Mesendoderm (in vitro differentiated cells): ENCODE results near the gene RAB3C.

ENCODE experiments used
- DNase-seq: peaks from one replicate; pipeline ENCODE4 v3.0.0; 2013
- H2AK5ac ChIP-seq: 2 replicates; pipeline ENCODE4 v1.6.1; 2013; ENCODE audit warnings: low read length, inconsistent platforms
- H2BK120ac ChIP-seq: 2 replicates; pipeline ENCODE4 v1.6.1; 2013; ENCODE audit warnings: low read depth, mild to moderate bottlenecking, low read length, moderate library complexity, mixed read lengths
- H2BK15ac ChIP-seq: replicated peaks from 2 replicates; pipeline ENCODE4 v1.6.1; 2013; ENCODE audit warnings: low read depth, mild to moderate bottlenecking, moderate library complexity
- H2BK5ac ChIP-seq: 2 replicates; pipeline ENCODE4 v1.6.1; 2013; ENCODE audit warnings: low read length, inconsistent platforms
- H3K18ac ChIP-seq: 2 replicates; pipeline ENCODE4 v1.6.1; 2013; ENCODE audit warnings: mild to moderate bottlenecking, low read length, mixed read lengths
- H3K23ac ChIP-seq: one replicate; pipeline ENCODE4 v1.6.1; 2013; ENCODE audit warnings: low read length
- H3K27ac ChIP-seq: 2 replicates; pipeline ENCODE4 v1.5.1; 2013; ENCODE audit warnings: low read depth, mild to moderate bottlenecking, inconsistent platforms, low read length, moderate library complexity
- H3K27me3 ChIP-seq: 2 replicates; pipeline ENCODE4 v1.6.1; 2013; ENCODE audit warnings: low read length, control low read depth, mild to moderate bottlenecking, inconsistent platforms; ENCODE audit not compliant: insufficient read depth, poor library complexity
- H3K36me3 ChIP-seq: 2 replicates; pipeline ENCODE4 v1.6.1; 2013; ENCODE audit warnings: low read length, inconsistent platforms; ENCODE audit not compliant: control insufficient read depth, insufficient read depth
- H3K4ac ChIP-seq: one replicate; pipeline ENCODE4 v1.6.1; 2013; ENCODE audit warnings: low read depth, mild to moderate bottlenecking, low read length, moderate library complexity
- H3K4me1 ChIP-seq: 2 replicates; pipeline ENCODE4 v1.6.1; 2013; ENCODE audit warnings: low read depth, low read length, inconsistent platforms; ENCODE audit not compliant: control insufficient read depth
- H3K4me2 ChIP-seq: 2 replicates; pipeline ENCODE4 v1.6.1; 2013; ENCODE audit warnings: low read length
- H3K4me3 ChIP-seq: 2 replicates; pipeline ENCODE4 v1.5.1; 2013; ENCODE audit warnings: mild to moderate bottlenecking, low read length
- H3K56ac ChIP-seq: one replicate; pipeline ENCODE4 v1.6.1; 2013; ENCODE audit warnings: low read length
- H3K79me1 ChIP-seq: 2 replicates; pipeline ENCODE4 v1.6.1; 2013; ENCODE audit warnings: low read length, inconsistent platforms
- H3K79me2 ChIP-seq: 2 replicates; pipeline ENCODE4 v1.6.1; 2013; ENCODE audit warnings: mild to moderate bottlenecking, low read length; ENCODE audit not compliant: control insufficient read depth, insufficient read depth
- H3K9ac ChIP-seq: 2 replicates; pipeline ENCODE4 v1.6.1; 2013; ENCODE audit warnings: low read length, inconsistent platforms
- H4K5ac ChIP-seq: one replicate; pipeline ENCODE4 v1.6.1; 2013; ENCODE audit warnings: low read length
- H4K8ac ChIP-seq: one replicate; pipeline ENCODE4 v1.6.1; 2013; ENCODE audit warnings: low read depth, mild to moderate bottlenecking, control low read depth, low read length, moderate library complexity
- WGBS: extraction: QIAGEN DNeasy Blood & Tissue Kit; methylation state at CpG from one replicate; pipeline ENCODE4 v1.1.7; 2013; ENCODE audit warnings: low lambda C conversion rate, missing lambda C conversion rate; ENCODE audit not compliant: insufficient coverage; ENCODE audit errors: extremely low coverage; 5-methylcytosine and 5-hydroxymethylcytosine counted together

Gene RAB3C

DNA sequence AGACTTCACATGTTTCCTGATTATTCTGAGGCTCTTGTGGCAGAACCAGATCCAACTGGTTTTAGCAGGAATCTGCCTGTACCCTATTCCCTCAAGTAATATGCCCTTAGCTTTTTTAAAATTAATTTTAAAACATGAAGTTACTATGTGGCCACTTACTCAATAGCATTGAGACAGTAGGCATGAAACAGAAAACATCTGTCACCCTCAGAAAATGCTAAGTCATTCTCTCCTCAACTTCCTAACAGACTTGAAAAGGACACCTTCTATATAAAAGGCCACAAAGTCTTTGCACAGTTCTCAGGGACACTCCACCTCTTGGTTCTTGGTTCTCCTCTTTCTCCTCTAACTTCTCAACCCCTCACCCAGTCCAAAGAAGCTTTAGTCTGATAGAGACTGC is 277.8 kb downstream of the RAB3C start:
- Histone ChIP-seq H3K4ac (no peak overlapping the region), H3K27me3 (no peaks in the 10 kb centered on the region), H4K8ac (peak overlapping the region; percentile 28), H3K4me1 (no peaks in the 10 kb centered on the region), H2BK120ac (no peak overlapping the region), H3K79me1 (no peaks in the 10 kb centered on the region), H3K27ac (no peak overlapping the region), H3K18ac (peak overlapping the region; percentile 28), H3K79me2 (no peaks in the 10 kb centered on the region), H2AK5ac (no peak overlapping the region), H3K4me3 (no peak overlapping the region), H3K56ac (no peak overlapping the region), H4K5ac (no peak overlapping the region), H3K4me2 (no peak overlapping the region), H2BK15ac (no peak overlapping the region), H3K9ac (no peak overlapping the region), H3K36me3 (no peaks in the 10 kb centered on the region), H2BK5ac (no peak overlapping the region), H3K23ac (no peak overlapping the region)
- DNase-seq, result no peak

- Histone ChIP-seq H3K4me1 (no peaks in the 10 kb centered on the region), H3K79me2 (no peaks in the 10 kb centered on the region), H3K4me2 (no peak overlapping the region), H3K18ac (no peak overlapping the region), H3K79me1 (no peaks in the 10 kb centered on the region), H4K5ac (no peak overlapping the region), H3K4me3 (no peak overlapping the region), H2BK120ac (no peak overlapping the region), H3K36me3 (no peaks in the 10 kb centered on the region), H4K8ac (no peak overlapping the region), H3K23ac (no peak overlapping the region), H3K4ac (no peak overlapping the region), H3K27ac (no peak overlapping the region), H3K56ac (no peak overlapping the region), H3K27me3 (no peaks in the 10 kb centered on the region), H2AK5ac (no peak overlapping the region), H3K9ac (no peak overlapping the region), H2BK5ac (no peak overlapping the region), H2BK15ac (no peak overlapping the region)
- no CpG with 5 or more reads among the region's 8 CpGs for WGBS
- no peak for DNase-seq
Measured at GRCh38 chr5:58868931-58869330, 286.1 kb downstream of the RAB3C start.

DNA sequence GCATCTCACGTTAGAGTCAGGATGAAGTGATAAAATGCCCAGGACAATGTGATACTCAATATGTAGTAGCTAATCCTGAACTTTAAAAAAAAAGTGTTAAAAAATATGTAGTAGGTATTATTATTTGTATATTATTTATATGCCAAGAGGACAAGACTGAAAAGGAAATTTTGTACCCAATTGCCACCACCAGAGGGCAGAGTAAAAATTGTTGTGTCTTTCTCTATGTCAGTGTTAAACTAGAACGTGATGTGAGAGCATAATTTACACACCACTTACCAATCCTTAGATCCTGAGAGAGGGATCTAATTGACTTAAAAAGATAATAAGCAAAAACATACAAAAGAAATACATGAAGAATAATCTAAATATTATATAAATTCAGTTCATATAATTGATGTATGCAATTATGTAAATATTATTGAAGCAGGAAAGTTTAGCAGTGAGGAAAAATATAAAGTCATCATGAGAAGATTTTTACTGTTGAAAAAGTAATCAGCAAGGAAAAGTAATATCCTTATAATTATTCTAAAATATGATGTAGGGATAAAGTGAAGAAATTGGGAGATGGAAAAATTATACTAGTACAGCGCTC is 288.9 kb downstream of the RAB3C start:
- Histone ChIP-seq H3K79me2 (no peaks in the 10 kb centered on the region), H3K56ac (no peak overlapping the region), H3K36me3 (no peaks in the 10 kb centered on the region), H2BK15ac (no peak overlapping the region), H3K27ac (no peak overlapping the region), H3K18ac (no peak overlapping the region), H4K8ac (no peak overlapping the region), H3K4ac (no peak overlapping the region), H3K27me3 (no peaks in the 10 kb centered on the region), H3K4me3 (no peak overlapping the region), H3K9ac (no peak overlapping the region), H2AK5ac (no peak overlapping the region), H3K4me2 (no peak overlapping the region), H3K79me1 (no peaks in the 10 kb centered on the region), H4K5ac (no peak overlapping the region), H3K23ac (no peak overlapping the region), H2BK120ac (no peak overlapping the region), H3K4me1 (no peaks in the 10 kb centered on the region), H2BK5ac (no peak overlapping the region)
- no CpG with 5 or more reads among the region's 3 CpGs for WGBS
- peak; percentile 33 for DNase-seq

DNA sequence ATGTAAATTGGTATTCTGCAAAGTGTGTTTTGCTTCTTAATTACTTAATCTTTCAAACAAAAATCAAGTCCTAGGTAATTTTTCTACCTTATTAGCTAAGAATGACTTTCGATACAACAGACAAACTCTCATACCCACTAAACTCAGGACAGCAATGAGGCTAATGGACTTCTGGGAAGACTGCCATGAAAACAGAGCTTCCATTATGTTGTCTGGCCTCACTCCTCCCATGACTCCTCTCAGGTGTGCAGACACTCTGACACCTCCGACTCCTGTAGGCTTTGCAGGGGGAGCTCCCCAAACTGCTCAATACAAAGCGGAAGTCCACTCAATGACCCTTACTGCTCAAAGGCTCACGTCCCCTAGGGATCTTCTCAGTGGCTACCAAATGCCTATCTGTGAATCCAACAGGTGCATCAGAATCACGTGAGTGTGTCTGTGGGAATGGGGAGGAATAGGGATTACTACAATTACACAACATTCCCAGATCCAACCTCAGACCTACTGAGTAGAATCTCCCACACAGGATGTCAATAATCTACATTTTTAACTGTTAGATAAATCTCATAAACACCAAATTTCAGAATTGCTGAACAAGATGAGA is 289.9 kb downstream of the RAB3C start:
- no peak overlapping the region for H3K4me3 ChIP-seq
- no CpG with 5 or more reads among the region's 5 CpGs for WGBS
- DNase-seq, result no peak

DNA sequence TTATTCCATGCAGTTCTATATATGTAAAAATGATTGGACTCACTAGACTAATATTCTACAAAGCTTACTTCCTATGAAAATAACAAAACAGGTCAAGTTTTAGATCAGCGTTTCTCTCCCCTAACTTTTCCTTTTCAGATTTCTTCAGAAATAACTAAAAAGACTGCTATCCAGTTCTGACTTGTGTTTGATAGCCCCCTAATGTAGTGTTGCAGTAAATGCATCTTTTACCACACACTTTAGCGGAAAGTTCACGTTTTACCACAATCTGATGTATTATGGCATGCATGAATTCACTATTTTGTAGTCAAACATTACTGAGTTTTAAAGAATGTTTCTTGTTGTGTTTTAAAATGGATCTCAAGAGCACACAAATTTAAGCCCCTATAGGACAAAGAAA is 292.7 kb downstream of the RAB3C start:
- no peak overlapping the region for H3K4me2 ChIP-seq
- no peak overlapping the region for H3K9ac ChIP-seq
- no peak overlapping the region for H2BK120ac ChIP-seq
- no peaks in the 10 kb centered on the region for H3K4me1 ChIP-seq
- H3K36me3 ChIP-seq, result no peaks in the 10 kb centered on the region
- no peak overlapping the region for H3K4me3 ChIP-seq
- H3K4ac ChIP-seq, result no peak overlapping the region
- H3K18ac ChIP-seq, result no peak overlapping the region
- H3K79me1 ChIP-seq, result no peaks in the 10 kb centered on the region
- H3K27me3 ChIP-seq, result no peaks in the 10 kb centered on the region
- H4K8ac ChIP-seq, result no peak overlapping the region
- H2BK15ac ChIP-seq, result no peak overlapping the region
- H3K23ac ChIP-seq, result no peak overlapping the region
- no peak overlapping the region for H2BK5ac ChIP-seq
- no peak overlapping the region for H3K56ac ChIP-seq
- no peak for DNase-seq
- no peak overlapping the region for H4K5ac ChIP-seq
- no CpG with 5 or more reads among the region's 3 CpGs for WGBS
- H3K79me2 ChIP-seq, result no peaks in the 10 kb centered on the region
- no peak overlapping the region for H3K27ac ChIP-seq
- H2AK5ac ChIP-seq, result no peak overlapping the region

More for the DNA sequence above, 289.9 kb downstream of the RAB3C start:
- Histone ChIP-seq H3K79me2 (no peaks in the 10 kb centered on the region), H3K56ac (no peak overlapping the region), H2AK5ac (no peak overlapping the region), H3K4ac (no peak overlapping the region), H3K36me3 (no peaks in the 10 kb centered on the region), H3K27me3 (no peaks in the 10 kb centered on the region), H3K4me2 (no peak overlapping the region), H3K79me1 (no peaks in the 10 kb centered on the region), H3K4me1 (no peaks in the 10 kb centered on the region), H4K5ac (no peak overlapping the region), H2BK5ac (no peak overlapping the region), H3K9ac (no peak overlapping the region), H4K8ac (no peak overlapping the region), H3K18ac (no peak overlapping the region), H3K23ac (no peak overlapping the region), H3K27ac (no peak overlapping the region), H2BK15ac (no peak overlapping the region), H2BK120ac (no peak overlapping the region)

GRCh38 chr5:58885260-58885659 is 302.4 kb downstream of the RAB3C start:
- no peak overlapping the region for H2AK5ac ChIP-seq
- H3K36me3 ChIP-seq, result no peaks in the 10 kb centered on the region
- no CpG with 5 or more reads among the region's 2 CpGs for WGBS
- H3K23ac ChIP-seq, result no peak overlapping the region
- no peaks in the 10 kb centered on the region for H3K79me1 ChIP-seq
- H3K18ac ChIP-seq, result no peak overlapping the region
- H3K27me3 ChIP-seq, result no peaks in the 10 kb centered on the region
- no peak overlapping the region for H3K4me3 ChIP-seq
- H3K4me1 ChIP-seq, result no peaks in the 10 kb centered on the region
- no peak overlapping the region for H3K27ac ChIP-seq
- H3K9ac ChIP-seq, result no peak overlapping the region
- DNase-seq, result no peak
- H4K5ac ChIP-seq, result no peak overlapping the region
- H2BK5ac ChIP-seq, result no peak overlapping the region
- H3K4ac ChIP-seq, result no peak overlapping the region
- no peak overlapping the region for H3K56ac ChIP-seq
- H3K4me2 ChIP-seq, result no peak overlapping the region
- no peaks in the 10 kb centered on the region for H3K79me2 ChIP-seq
- no peak overlapping the region for H4K8ac ChIP-seq
- H2BK120ac ChIP-seq, result no peak overlapping the region
- no peak overlapping the region for H2BK15ac ChIP-seq
